NK-92 (cell line): ENCODE results near the gene FTO.

Experiments
- DNase-seq: peaks from one replicate; lab custom pipeline; 2025; ENCODE audit not compliant: unreplicated experiment; lab: John Stamatoyannopoulos, UW

The FTO gene

GRCh38 chr16:54049591-54050458 is 345.9 kb downstream of the FTO start:
- DNase-seq = no peak

GRCh38 chr16:54050459-54051210 is 346.7 kb downstream of the FTO start:
- DNase-seq = no peak

- DNase-seq = no peak
Measured at GRCh38 chr16:54051821-54052220, 347.9 kb downstream of the FTO start.

GRCh38 chr16:54052271-54052670 is 348.3 kb downstream of the FTO start:
- DNase-seq = no peak

GRCh38 chr16:54053891-54054820 is 350.2 kb downstream of the FTO start:
- no peak for DNase-seq

- DNase-seq = no peak
Measured at GRCh38 chr16:54055191-54055590, 351.2 kb downstream of the FTO start.

- no peak for DNase-seq
Measured at GRCh38 chr16:54055864-54056263, 351.9 kb downstream of the FTO start.

GRCh38 chr16:54056921-54057320 is 353.0 kb downstream of the FTO start:
- DNase-seq = no peak

GRCh38 chr16:54059319-54059718 is 355.4 kb downstream of the FTO start:
- no peak for DNase-seq

GRCh38 chr16:54060599-54061421 is 356.9 kb downstream of the FTO start:
- DNase-seq = no peak

- no peak for DNase-seq
Measured at GRCh38 chr16:54061454-54061853, 357.5 kb downstream of the FTO start.

GRCh38 chr16:54062361-54063278 is 358.7 kb downstream of the FTO start:
- no peak for DNase-seq

- no peak for DNase-seq
Measured at GRCh38 chr16:54063279-54063773, 359.4 kb downstream of the FTO start.

- no peak for DNase-seq
Measured at GRCh38 chr16:54066451-54067105, 362.6 kb downstream of the FTO start.

- no peak for DNase-seq
Measured at GRCh38 chr16:54067322-54068065, 363.5 kb downstream of the FTO start.

GRCh38 chr16:54068212-54068611 is 364.3 kb downstream of the FTO start:
- DNase-seq = no peak

- DNase-seq = no peak
Measured at GRCh38 chr16:54069601-54070239, 365.8 kb downstream of the FTO start.
